Activated T-helper 1 cell treated with Interleukin-2 at 50 U/mL for 16 hours (primary cell): Measurements from ENCODE around the gene ANKS4B.
"Not testable (repeated sequence)": the region's sequence is repeated elsewhere in the genome, so short reads cannot be mapped to it uniquely, and the experiment has no call there.

Source experiments
- DNase-seq: peaks from one replicate; pipeline ENCODE4 v3.0.0-alpha.2; 2020; ENCODE audit warnings: low read depth

ANKS4B gene

GRCh38 chr16:21263640-21264570 lies 30.4 kb downstream of the ANKS4B start:
- no peak for DNase-seq

GRCh38 chr16:21264571-21265036 lies 31.1 kb downstream of the ANKS4B start:
- DNase-seq: no peak

GRCh38 chr16:21265104-21265837 lies 31.8 kb downstream of the ANKS4B start:
- DNase-seq: no peak

GRCh38 chr16:21267298-21267697 lies 33.8 kb downstream of the ANKS4B start:
- no peak for DNase-seq

DNA sequence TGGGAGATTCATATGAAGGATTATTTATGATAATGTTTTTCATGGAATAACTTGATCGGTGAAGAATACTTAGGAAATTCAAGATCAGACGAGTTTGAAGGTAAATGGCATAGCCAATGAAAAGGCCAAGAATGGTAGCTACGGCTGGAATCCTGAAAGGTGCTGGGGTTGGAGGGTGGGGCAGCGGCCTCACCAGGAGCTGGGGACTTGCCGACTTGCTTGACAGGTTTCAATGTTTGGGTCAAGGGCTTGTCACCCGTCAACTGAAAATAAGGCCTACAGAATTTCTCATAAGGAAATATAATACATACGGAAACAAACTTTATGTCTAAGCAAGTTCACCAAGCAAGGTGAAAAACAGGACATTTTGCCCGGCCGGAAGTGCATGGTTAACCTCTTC lies 34.7 kb downstream of the ANKS4B start:
- no peak for DNase-seq

DNA sequence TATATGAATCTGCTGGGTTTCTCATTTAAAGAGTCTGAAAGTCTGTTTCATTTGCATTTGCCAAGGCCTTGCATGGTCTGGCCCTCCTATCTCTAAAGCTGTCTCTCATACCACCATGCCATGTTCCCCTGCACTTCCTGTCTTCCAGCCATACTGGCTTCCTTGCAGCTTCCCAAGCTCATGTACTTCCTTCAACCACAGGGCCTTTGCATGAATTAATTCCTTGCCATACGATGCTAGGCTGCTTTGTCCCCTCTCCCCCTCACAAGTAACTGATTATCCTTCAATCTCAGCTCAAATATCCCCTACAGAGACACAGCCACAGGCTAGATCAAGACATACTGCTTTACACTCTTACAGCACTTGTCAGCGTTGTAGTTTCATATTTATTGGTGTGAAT lies 38.8 kb downstream of the ANKS4B start:
- DNase-seq: no peak

DNA sequence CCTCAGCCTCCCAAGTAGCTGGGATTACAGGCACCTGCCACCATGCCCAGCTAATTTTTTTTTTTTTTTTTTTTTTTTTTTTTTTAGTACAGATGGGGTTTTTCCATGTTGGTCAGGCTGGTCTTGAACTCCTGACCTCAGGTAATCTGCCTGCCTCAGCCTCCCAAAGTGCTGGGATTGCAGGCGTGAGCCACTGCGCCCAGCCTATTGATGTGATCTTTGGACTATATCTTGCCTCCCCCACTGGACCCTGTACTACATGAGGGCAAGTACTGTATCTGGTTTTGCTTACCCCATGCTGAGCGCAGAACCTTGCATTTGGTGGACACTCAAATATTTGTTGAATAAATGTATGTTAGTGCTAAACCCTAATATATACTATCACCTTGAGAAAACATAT lies 39.3 kb downstream of the ANKS4B start:
- DNase-seq: not testable (repeated sequence)

- no peak for DNase-seq
These were observed 40.8 kb downstream of the ANKS4B start for GRCh38 chr16:21274172-21274726.

- no peak for DNase-seq
These were observed 42.0 kb downstream of the ANKS4B start for GRCh38 chr16:21275529-21275928.

DNA sequence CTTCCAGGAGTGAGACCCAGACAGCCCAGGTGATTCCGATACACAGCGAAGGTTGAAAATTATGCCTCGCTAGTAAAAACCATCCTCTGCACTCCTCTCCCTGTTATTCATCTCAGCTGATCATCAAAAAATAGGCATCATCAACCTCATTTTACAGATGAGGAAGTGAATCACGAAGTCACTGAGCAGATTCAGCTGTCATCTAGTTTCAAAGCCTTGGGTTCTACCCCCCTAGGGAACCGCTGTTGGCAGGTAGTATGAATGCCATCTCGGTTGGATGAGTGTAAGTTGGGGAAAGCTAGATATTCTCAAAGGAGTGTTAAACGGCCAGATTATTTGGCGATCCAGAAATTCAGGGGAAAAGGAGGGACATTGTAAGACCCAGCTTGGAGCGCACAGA lies 42.6 kb downstream of the ANKS4B start:
- no peak for DNase-seq

DNA sequence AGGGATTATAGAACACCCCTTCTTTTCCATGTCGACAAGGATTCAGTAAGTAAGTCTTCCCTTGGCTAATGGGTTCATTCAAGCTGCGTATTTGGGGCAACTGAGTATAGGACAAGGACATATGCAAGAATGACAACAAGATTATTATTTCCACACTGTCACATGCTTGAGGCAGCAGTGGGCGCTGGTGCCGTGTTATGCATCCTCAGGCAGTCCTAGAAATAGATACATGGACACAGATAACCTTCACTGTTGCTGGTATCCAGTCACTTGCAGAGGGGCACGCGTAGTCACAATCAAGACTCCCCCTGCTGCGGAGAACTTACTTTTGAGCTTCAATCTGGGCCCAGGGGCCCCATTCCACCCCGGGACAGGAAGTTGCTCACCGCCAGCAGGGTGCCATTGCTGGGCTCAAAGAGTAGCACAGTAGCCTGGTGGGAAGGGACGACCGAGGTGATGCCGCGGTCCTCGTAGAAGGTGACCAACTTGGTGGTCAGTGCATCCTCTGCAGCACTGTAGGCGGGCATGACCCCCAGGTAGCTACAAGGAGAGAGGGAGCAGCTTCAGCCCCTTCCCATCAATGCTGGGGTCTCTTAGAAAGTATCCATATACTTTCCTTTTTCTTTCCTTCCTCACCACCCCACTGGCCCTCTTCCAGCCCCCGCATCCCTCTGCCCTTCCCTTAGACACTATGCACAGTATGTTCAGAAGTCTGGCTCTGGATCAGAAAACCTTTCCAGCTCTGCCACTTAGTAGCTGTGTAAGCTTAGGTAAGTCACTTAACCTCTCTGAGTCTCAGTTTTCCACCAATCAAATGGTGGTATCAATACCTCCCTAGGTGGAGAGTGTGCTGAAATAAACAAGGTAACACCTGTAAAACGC lies 43.8 kb downstream of the ANKS4B start:
- DNase-seq: no peak

DNA sequence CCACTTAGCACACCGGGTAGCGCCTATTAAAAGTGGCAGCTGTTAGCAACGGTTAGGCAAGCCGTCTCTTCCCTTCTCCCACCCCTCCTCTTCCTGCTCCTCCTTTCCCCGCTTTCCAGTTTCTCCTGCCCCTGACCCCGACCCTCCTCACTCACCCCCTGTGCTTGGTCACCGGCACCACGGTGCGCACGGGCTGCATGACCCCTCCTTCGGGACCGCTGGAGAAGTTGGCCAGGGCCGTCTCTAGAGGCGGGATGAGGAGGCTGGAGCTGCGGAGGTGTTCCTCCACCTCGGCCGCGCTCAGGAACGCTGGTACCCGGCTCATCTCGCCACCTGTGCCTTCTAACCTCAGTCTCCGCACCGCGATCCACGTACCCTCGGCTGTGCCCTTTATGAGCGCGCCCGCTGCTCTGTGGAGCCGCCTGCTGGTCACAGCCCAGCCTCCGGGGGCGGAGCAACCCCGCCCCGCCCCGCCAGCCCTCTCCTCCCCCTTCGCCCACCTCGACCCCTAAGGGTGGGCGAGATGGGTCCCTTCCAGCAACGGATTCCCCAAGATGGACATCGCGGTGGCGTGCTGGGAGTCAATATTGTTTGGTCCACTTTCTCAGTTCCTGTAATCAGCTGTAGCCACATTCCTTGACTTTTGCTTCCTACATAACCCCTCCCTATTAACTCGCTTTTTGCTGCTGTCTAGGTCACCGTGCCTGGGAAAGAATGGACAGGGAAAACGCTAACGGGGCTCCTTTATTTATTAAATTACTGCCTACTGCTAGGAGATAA lies 44.6 kb downstream of the ANKS4B start, which contains the start of gene CRYM:
TSS of gene CRYM (minus strand) at position 364 of the 780 bp plus-strand sequence. CDS start at position 325, 39 bp downstream.
- no peak for DNase-seq

DNA sequence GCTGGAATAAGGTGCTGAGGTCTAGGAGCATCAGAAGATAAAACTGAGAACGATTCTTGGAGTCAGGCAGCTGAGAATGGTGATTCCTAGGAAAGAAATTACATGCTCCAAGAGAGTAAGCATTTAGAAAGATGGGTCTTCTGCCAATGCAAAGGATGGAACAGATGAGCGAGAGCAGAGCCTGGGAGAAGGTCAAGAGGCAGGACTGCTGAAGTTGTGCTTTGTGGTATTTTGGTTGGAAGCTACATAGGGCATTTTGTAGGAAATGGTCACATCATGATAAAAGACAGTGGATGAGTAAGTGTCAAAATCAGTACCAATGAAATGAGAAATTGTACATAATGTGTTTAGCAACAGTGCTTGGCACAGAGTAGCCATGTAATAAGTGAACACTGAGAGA lies 46.0 kb downstream of the ANKS4B start:
- no peak for DNase-seq

- DNase-seq: no peak
These were observed 48.3 kb downstream of the ANKS4B start for GRCh38 chr16:21281698-21282389.

- DNase-seq: no peak
These were observed 50.2 kb downstream of the ANKS4B start for GRCh38 chr16:21283521-21284289.

DNA sequence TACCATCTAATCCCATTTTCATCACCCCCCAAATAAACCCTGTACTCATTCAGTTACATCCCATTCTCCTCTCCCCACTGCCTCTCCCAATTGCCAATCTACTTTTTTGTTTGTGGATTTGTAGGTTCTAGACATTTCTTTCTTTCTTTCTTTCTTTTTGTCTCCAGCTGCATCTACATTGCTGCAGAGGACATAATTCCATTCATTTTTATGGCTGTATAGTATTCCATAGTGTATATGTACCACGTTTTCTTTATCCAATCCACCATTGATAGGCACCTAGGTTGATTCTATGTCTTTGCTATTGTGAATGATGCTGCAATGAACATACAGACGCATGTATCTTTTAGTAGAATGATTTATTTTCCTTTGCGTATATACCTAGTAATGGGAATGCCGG lies 50.9 kb downstream of the ANKS4B start:
- DNase-seq: no peak

DNA sequence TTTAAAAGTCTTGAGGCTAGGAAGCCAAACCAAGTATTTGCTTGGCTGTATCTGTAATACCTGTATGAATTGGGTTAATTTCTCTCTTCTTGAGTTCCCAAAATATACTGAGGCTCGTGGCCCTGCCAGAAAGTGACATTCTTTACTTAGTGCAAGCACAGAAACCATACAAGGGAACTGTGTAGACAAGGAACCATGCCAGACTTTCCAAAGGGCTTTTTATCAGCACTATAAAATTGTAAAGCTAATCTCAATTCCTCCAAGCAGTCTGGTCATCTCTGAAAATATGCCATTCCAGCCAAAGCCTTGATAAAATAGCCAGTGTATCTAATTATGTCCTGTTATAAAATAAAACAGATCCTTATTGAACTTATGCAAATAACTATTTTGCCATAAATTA lies 51.8 kb downstream of the ANKS4B start:
- DNase-seq: no peak

GRCh38 chr16:21289789-21290188 lies 56.3 kb downstream of the ANKS4B start:
- DNase-seq: not testable (repeated sequence)
